Activated CD4-positive, alpha-beta T cell treated with anti-CD3 and anti-CD28 coated beads for 48 hours (primary cell): ENCODE data around the gene TBC1D14.
"Not testable (repeated sequence)": the region's sequence is repeated elsewhere in the genome, so short reads cannot be mapped to it uniquely, and the experiment has no call there.

ENCODE experiments used
- DNase-seq: peaks from one replicate; pipeline ENCODE4 v3.0.0-alpha.2; 2020

Gene TBC1D14

GRCh38 chr4:7068883-7069282 is 159.3 kb downstream of the TBC1D14 start:
- peak; percentile 25 for DNase-seq

GRCh38 chr4:7070729-7071511 is 161.3 kb downstream of the TBC1D14 start:
- peak; percentile 90 for DNase-seq

- DNase-seq = no peak
These were observed 163.4 kb downstream of the TBC1D14 start for GRCh38 chr4:7073059-7073458.

- peak; percentile 27 for DNase-seq
These were observed 164.1 kb downstream of the TBC1D14 start for GRCh38 chr4:7073526-7074390.

GRCh38 chr4:7074426-7074825 is 164.8 kb downstream of the TBC1D14 start:
- no peak for DNase-seq

GRCh38 chr4:7075962-7076695 is 166.5 kb downstream of the TBC1D14 start:
- peak; percentile 35 for DNase-seq

GRCh38 chr4:7076696-7077082 is 167.1 kb downstream of the TBC1D14 start:
- no peak for DNase-seq

GRCh38 chr4:7077371-7077770 is 167.7 kb downstream of the TBC1D14 start:
- no peak for DNase-seq

GRCh38 chr4:7078025-7078424 is 168.4 kb downstream of the TBC1D14 start:
- DNase-seq = no peak

GRCh38 chr4:7079483-7079882 is 169.9 kb downstream of the TBC1D14 start:
- not testable (repeated sequence) for DNase-seq

- DNase-seq = not testable (repeated sequence)
These were observed 170.3 kb downstream of the TBC1D14 start for GRCh38 chr4:7079909-7080308.
